GM12878 (cell line): ENCODE measurements around the gene ZNF530. TPM values are rescaled to one million over a fixed set of nuclear protein-coding genes. Genes with fewer than 3 reads are reported as not detected.
A peak's percentile ranks its signal among the peaks of the same experiment; 100 is the strongest.

Source experiments
- BMI1 ChIP-seq: fragments of 450-650 bp; IDR thresholded peaks from 2 replicates; pipeline ENCODE4 v1.6.1; 2016; ENCODE audit warnings: mild to moderate bottlenecking, moderate library complexity, borderline replicate concordance
- BRCA1 ChIP-seq: IDR thresholded peaks from 2 replicates; pipeline ENCODE4 v1.6.1; 2011; ENCODE audit warnings: low read depth, low read length, improper control_type of control experiment
- CBX3 ChIP-seq: fragments of 200-600 bp; sonication (generic); IDR thresholded peaks from 2 replicates; pipeline ENCODE4 v1.6.1; 2016; ENCODE audit warnings: low read depth, borderline replicate concordance
- CEBPB ChIP-seq, 2 experiments: fragments of 150-350 bp in 1 of 2; IDR thresholded peaks; 2 replicates each; pipeline ENCODE4 v1.6.1; 2012 to 2014; ENCODE audit warnings: low read depth in 2 of 2, low read length in 2 of 2, borderline replicate concordance in 1 of 2, inconsistent platforms in 1 of 2
- DPF2 ChIP-seq: fragments of 450-650 bp; IDR thresholded peaks from 2 replicates; pipeline ENCODE4 v1.6.1; 2017; ENCODE audit warnings: mild to moderate bottlenecking
- EED ChIP-seq: sonication (generic); IDR thresholded peaks from 2 replicates; pipeline ENCODE4 v1.6.1; 2016; ENCODE audit warnings: antibody characterized with exemption, low read depth
- ESRRA ChIP-seq: IDR thresholded peaks from 2 replicates; pipeline ENCODE4 v1.6.1; 2012; ENCODE audit warnings: mild to moderate bottlenecking, low read length, improper control_type of control experiment
- NR2C1 ChIP-seq: fragments of 450-650 bp; IDR thresholded peaks from 2 replicates; pipeline ENCODE4 v1.6.1; 2017; ENCODE audit warnings: antibody characterized with exemption, mild to moderate bottlenecking, moderate library complexity
- POLR2AphosphoS5 ChIP-seq: IDR thresholded peaks from 2 replicates; pipeline ENCODE4 v1.6.1; 2011; ENCODE audit warnings: mild to moderate bottlenecking, low read length, inconsistent platforms
- RELA ChIP-seq: fragments of 450-650 bp; IDR thresholded peaks from 2 replicates; pipeline ENCODE4 v1.8.0; 2014; ENCODE audit warnings: borderline replicate concordance; ENCODE audit not compliant: partially characterized antibody
- SIX5 ChIP-seq: IDR thresholded peaks from 2 replicates; pipeline ENCODE4 v1.6.1; 2011; ENCODE audit warnings: mild to moderate bottlenecking, low read depth, low read length, moderate library complexity; ENCODE audit not compliant: severe bottlenecking
- SREBF1 ChIP-seq: IDR thresholded peaks from 2 replicates; pipeline ENCODE4 v1.6.1; 2012; ENCODE audit warnings: mild to moderate bottlenecking, low read length
- SUPT20H ChIP-seq: IDR thresholded peaks from 2 replicates; pipeline ENCODE4 v1.6.1; 2011; ENCODE audit warnings: low read depth, mild to moderate bottlenecking, low read length, moderate library complexity, borderline replicate concordance; ENCODE audit not compliant: control insufficient read depth
- YBX1 ChIP-seq: fragments of 450-650 bp; IDR thresholded peaks from 2 replicates; pipeline ENCODE4 v1.6.1; 2016; ENCODE audit warnings: antibody characterized with exemption
- ZNF217 ChIP-seq: fragments of 450-650 bp; IDR thresholded peaks from 2 replicates; pipeline ENCODE4 v1.6.1; 2017; ENCODE audit warnings: antibody characterized with exemption, mild to moderate bottlenecking
- polyA plus RNA-seq, 11 experiments: library from polyadenylated mRNA; depleted of rRNA in 4 of 11; unstranded in 6 of 11; stranded (reverse) in 5 of 11; fragments of >200 nt; fragmentation: Nextera tagmentation in 4 of 11; fragmentation: Illumina TruSeq in 1 of 11; extraction: Ambion mirVana in 4 of 11; extraction: Trizol in 1 of 11; gene quantifications; 1 replicate in 1 of 11; 2 replicates in 10 of 11; pipeline versions ENCODE4 v1.2.1 to v1.2.3, GENCODE V29; 2011 to 2016; ENCODE audit warnings: inconsistent platforms in 2 of 11, missing spikeins in 2 of 11, low read depth in 1 of 11
- total RNA-seq, 4 experiments: library from RNA; depleted of rRNA in 3 of 4; stranded (reverse); fragments of >200 nt in 3 of 4; fragmentation: Illumina TruSeq in 1 of 4; extraction: Trizol in 1 of 4; gene quantifications; 2 replicates each; pipeline versions ENCODE4 v1.2.1 to v1.2.3, GENCODE V29; 2013 to 2021
- TF ChIP-seq, protein P1 (sequence below): IDR thresholded peaks from 2 replicates; pipeline ENCODE4 v1.6.1; 2012; ENCODE audit warnings: low read depth, low read length, improper control_type of control experiment
- TF ChIP-seq, protein P2 (sequence below): IDR thresholded peaks from 2 replicates; pipeline ENCODE4 v1.6.1; 2011; ENCODE audit warnings: borderline replicate concordance, low read depth, mild to moderate bottlenecking, moderate library complexity, mixed read lengths, low read length; ENCODE audit not compliant: insufficient read depth; ENCODE audit errors: extremely low read length
- TF ChIP-seq, protein P3 (sequence below): IDR thresholded peaks from 2 replicates; pipeline ENCODE4 v1.6.1; 2012; ENCODE audit warnings: mild to moderate bottlenecking, low read depth, low read length
- TF ChIP-seq, protein P4 (sequence below): IDR thresholded peaks from 2 replicates; pipeline ENCODE4 v1.6.1; 2011; ENCODE audit warnings: low read depth, mild to moderate bottlenecking, low read length, moderate library complexity, borderline replicate concordance; ENCODE audit errors: extremely low read depth
- TF ChIP-seq, protein P5 (sequence below): fragments of 450-650 bp; IDR thresholded peaks from 2 replicates; pipeline ENCODE4 v1.6.1; 2016; ENCODE audit warnings: mild to moderate bottlenecking

ZNF530 gene
- total and polyA plus RNA-seq, 10 of the 15 experiments (the other 5 are each of a cell fraction or from before 2014, with no cell fraction given), result 1.9 to 9.3 (median 6.6) TPM

DNA sequence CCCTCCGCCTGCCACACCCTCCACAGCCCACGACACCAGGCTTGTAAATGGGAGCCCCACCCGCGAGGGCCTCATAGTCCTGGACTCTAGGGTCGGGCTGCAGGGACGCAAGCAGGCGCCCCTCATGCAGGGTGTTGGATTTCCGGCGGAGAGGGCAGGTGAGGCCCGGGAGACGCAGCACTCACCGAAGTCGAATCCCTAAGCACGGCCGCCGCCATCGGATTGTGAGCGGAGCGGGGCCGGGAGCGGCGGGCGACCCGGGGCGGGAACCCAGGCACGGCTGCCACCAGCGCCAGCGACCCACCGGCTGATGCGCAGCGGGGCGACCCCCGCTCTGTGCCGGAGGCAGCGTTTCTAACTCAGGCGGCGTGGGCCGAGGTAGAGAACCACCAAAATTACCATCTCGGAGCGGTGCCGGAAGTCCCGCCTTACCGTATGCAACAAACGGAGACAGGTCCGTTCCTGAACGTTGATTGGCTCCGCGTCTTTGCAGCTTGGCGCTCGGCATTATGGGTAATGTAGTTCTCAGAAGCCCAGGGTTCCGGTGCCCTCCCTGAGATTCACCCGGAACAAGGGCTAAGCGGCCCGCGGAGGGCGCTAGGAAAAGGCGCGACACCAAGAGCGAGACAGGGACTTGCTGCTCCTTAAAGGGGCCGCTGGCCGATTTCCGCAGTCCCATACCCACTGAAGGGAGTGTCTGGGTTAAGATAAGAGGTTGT, 21.0 kb upstream of the ZNF530 start, which contains the start of gene ZNF416 (continued):
- TF ChIP-seq YBX1, result no peak
- TF ChIP-seq DPF2, result 0 out of 2 replicates have a peak, but pooled peaks have one; percentile 50
- TF ChIP-seq, protein P1, sequence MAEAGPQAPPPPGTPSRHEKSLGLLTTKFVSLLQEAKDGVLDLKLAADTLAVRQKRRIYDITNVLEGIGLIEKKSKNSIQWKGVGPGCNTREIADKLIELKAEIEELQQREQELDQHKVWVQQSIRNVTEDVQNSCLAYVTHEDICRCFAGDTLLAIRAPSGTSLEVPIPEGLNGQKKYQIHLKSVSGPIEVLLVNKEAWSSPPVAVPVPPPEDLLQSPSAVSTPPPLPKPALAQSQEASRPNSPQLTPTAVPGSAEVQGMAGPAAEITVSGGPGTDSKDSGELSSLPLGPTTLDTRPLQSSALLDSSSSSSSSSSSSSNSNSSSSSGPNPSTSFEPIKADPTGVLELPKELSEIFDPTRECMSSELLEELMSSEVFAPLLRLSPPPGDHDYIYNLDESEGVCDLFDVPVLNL, result 0 out of 2 replicates have a peak, but pooled peaks have one; percentile 46
- TF ChIP-seq, protein P2, sequence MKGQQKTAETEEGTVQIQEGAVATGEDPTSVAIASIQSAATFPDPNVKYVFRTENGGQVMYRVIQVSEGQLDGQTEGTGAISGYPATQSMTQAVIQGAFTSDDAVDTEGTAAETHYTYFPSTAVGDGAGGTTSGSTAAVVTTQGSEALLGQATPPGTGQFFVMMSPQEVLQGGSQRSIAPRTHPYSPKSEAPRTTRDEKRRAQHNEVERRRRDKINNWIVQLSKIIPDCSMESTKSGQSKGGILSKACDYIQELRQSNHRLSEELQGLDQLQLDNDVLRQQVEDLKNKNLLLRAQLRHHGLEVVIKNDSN, result no peak
- no peak for TF ChIP-seq ZNF217
- TF ChIP-seq, protein P3, sequence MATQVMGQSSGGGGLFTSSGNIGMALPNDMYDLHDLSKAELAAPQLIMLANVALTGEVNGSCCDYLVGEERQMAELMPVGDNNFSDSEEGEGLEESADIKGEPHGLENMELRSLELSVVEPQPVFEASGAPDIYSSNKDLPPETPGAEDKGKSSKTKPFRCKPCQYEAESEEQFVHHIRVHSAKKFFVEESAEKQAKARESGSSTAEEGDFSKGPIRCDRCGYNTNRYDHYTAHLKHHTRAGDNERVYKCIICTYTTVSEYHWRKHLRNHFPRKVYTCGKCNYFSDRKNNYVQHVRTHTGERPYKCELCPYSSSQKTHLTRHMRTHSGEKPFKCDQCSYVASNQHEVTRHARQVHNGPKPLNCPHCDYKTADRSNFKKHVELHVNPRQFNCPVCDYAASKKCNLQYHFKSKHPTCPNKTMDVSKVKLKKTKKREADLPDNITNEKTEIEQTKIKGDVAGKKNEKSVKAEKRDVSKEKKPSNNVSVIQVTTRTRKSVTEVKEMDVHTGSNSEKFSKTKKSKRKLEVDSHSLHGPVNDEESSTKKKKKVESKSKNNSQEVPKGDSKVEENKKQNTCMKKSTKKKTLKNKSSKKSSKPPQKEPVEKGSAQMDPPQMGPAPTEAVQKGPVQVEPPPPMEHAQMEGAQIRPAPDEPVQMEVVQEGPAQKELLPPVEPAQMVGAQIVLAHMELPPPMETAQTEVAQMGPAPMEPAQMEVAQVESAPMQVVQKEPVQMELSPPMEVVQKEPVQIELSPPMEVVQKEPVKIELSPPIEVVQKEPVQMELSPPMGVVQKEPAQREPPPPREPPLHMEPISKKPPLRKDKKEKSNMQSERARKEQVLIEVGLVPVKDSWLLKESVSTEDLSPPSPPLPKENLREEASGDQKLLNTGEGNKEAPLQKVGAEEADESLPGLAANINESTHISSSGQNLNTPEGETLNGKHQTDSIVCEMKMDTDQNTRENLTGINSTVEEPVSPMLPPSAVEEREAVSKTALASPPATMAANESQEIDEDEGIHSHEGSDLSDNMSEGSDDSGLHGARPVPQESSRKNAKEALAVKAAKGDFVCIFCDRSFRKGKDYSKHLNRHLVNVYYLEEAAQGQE, result no peak
- peak; percentile 73; the same call in 1 of the 2 replicates for TF ChIP-seq POLR2AphosphoS5
- no peak for TF ChIP-seq CBX3
- peak; percentile 75 for TF ChIP-seq NR2C1
- TF ChIP-seq RELA, result no peak
- TF ChIP-seq ESRRA, result 0 out of 2 replicates have a peak, but pooled peaks have one; percentile 12
- TF ChIP-seq BRCA1, result 0 out of 2 replicates have a peak, but pooled peaks have one; percentile 12
- TF ChIP-seq SUPT20H, result no peak
- TF ChIP-seq CEBPB (IDR thresholded peaks at IDR 0.05; ENCODE audit: borderline replicate concordance in 1 of 2, low read depth in 2 of 2, low read length in 2 of 2), result no peak
- TF ChIP-seq SIX5, result peak; percentile 87
- TF ChIP-seq SREBF1, result peak; percentile 62
- TF ChIP-seq, protein P4, sequence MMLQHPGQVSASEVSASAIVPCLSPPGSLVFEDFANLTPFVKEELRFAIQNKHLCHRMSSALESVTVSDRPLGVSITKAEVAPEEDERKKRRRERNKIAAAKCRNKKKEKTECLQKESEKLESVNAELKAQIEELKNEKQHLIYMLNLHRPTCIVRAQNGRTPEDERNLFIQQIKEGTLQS, result no peak
- no peak for TF ChIP-seq BMI1
- no peak for TF ChIP-seq EED
- TF ChIP-seq, protein P5, sequence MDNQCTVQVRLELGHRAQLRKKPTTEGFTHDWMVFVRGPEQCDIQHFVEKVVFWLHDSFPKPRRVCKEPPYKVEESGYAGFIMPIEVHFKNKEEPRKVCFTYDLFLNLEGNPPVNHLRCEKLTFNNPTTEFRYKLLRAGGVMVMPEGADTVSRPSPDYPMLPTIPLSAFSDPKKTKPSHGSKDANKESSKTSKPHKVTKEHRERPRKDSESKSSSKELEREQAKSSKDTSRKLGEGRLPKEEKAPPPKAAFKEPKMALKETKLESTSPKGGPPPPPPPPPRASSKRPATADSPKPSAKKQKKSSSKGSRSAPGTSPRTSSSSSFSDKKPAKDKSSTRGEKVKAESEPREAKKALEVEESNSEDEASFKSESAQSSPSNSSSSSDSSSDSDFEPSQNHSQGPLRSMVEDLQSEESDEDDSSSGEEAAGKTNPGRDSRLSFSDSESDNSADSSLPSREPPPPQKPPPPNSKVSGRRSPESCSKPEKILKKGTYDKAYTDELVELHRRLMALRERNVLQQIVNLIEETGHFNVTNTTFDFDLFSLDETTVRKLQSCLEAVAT, result no peak
